ENCODE results near the gene PPP2R1A.

- TF ChIP-seq CTCF (IDR thresholded peaks at IDR 0.05 in 8 of 11, conservative IDR thresholded peaks at IDR 0.05 in 3 of 11) (no peak), POLR2A (IDR thresholded peaks at IDR 0.05) (no peak)
Measured at GRCh38 chr19:52224211-52224610, 34.4 kb downstream of the PPP2R1A start.

Data from spleen (tissue), 7 donors.